Measurements from ENCODE around the gene SLC12A2. TPM values are rescaled to one million over a fixed set of nuclear protein-coding genes. Genes with fewer than 3 reads are reported as not detected.

Gene SLC12A2
- total RNA-seq, 1 donor from 2014 or later = 83.2 TPM

- DNase-seq (ENCODE audit: low read depth, low spot score) = no peak
Measured at GRCh38 chr5:128097224-128097623, 13.7 kb downstream of the SLC12A2 start.

- DNase-seq (ENCODE audit: low read depth, low spot score) = no peak
Measured at GRCh38 chr5:128097781-128098180, 14.2 kb downstream of the SLC12A2 start.

GRCh38 chr5:128099944-128100343 lies 16.4 kb downstream of the SLC12A2 start:
- DNase-seq (ENCODE audit: low read depth, low spot score) = no peak

- DNase-seq (ENCODE audit: low read depth, low spot score) = no peak
Measured at GRCh38 chr5:128100860-128101557, 17.4 kb downstream of the SLC12A2 start.

- no peak for DNase-seq (ENCODE audit: low read depth, low spot score)
Measured at GRCh38 chr5:128101676-128102075, 18.1 kb downstream of the SLC12A2 start.

- no peak for DNase-seq (ENCODE audit: low read depth, low spot score)
Measured at GRCh38 chr5:128105203-128105602, 21.6 kb downstream of the SLC12A2 start.

- no peak for DNase-seq (ENCODE audit: low read depth, low spot score)
Measured at GRCh38 chr5:128109138-128109537, 25.6 kb downstream of the SLC12A2 start.

GRCh38 chr5:128109766-128110165 lies 26.2 kb downstream of the SLC12A2 start:
- no peak for DNase-seq (ENCODE audit: low read depth, low spot score)

- DNase-seq (ENCODE audit: low read depth, low spot score) = no peak
Measured at GRCh38 chr5:128111818-128112448, 28.4 kb downstream of the SLC12A2 start.

GRCh38 chr5:128116445-128116844 lies 32.9 kb downstream of the SLC12A2 start:
- DNase-seq (ENCODE audit: low read depth, low spot score) = no peak

GRCh38 chr5:128118214-128118613 lies 34.6 kb downstream of the SLC12A2 start:
- DNase-seq (ENCODE audit: low read depth, low spot score) = no peak

GRCh38 chr5:128121651-128122050 lies 38.1 kb downstream of the SLC12A2 start:
- DNase-seq (ENCODE audit: low read depth, low spot score) = no peak

- no peak for DNase-seq (ENCODE audit: low read depth, low spot score)
Measured at GRCh38 chr5:128123936-128124335, 40.4 kb downstream of the SLC12A2 start.

- DNase-seq (ENCODE audit: low read depth, low spot score) = no peak
Measured at GRCh38 chr5:128126241-128126640, 42.7 kb downstream of the SLC12A2 start.

- no peak for DNase-seq (ENCODE audit: low read depth, low spot score)
Measured at GRCh38 chr5:128132499-128132898, 48.9 kb downstream of the SLC12A2 start.

- no peak for DNase-seq (ENCODE audit: low read depth, low spot score)
Measured at GRCh38 chr5:128135286-128135685, 51.7 kb downstream of the SLC12A2 start.

GRCh38 chr5:128143911-128144310 lies 60.3 kb downstream of the SLC12A2 start:
- DNase-seq (ENCODE audit: low read depth, low spot score) = no peak

- DNase-seq (ENCODE audit: low read depth, low spot score) = no peak
Measured at GRCh38 chr5:128144491-128144890, 60.9 kb downstream of the SLC12A2 start.

- DNase-seq (ENCODE audit: low read depth, low spot score) = no peak
Measured at GRCh38 chr5:128146671-128147070, 63.1 kb downstream of the SLC12A2 start.

- no peak for DNase-seq (ENCODE audit: low read depth, low spot score)
Measured at GRCh38 chr5:128154943-128155342, 71.4 kb downstream of the SLC12A2 start.

GRCh38 chr5:128155776-128156175 lies 72.2 kb downstream of the SLC12A2 start:
- DNase-seq (ENCODE audit: low read depth, low spot score) = no peak

- no peak for DNase-seq (ENCODE audit: low read depth, low spot score)
Measured at GRCh38 chr5:128156521-128156920, 73.0 kb downstream of the SLC12A2 start.

- DNase-seq (ENCODE audit: low read depth, low spot score) = no peak
Measured at GRCh38 chr5:128158342-128158741, 74.8 kb downstream of the SLC12A2 start.

Data from pulmonary artery endothelial cell (primary cell).